CD4-positive, CD25-positive, alpha-beta regulatory T cell (primary cell): ENCODE measurements around the gene CWC27. TPM values are rescaled to one million over a fixed set of nuclear protein-coding genes. Genes with fewer than 3 reads are reported as not detected.
A peak's percentile ranks its signal among the peaks of the same experiment; 100 is the strongest.

Experiments used
- ATAC-seq, 2 donors: fragments of 150-1000 bp; cut with Tn5 transposase; one replicate each; pipeline ENCODE4 v1.10.0; 2021; ENCODE audit warnings: low read depth in 2 of 2, moderate number of reproducible peaks in 2 of 2, moderate library complexity in 1 of 2
- DNase-seq, 3 donors: peaks; one replicate each; pipeline versions ENCODE4 v3.0.0 to v3.0.0-alpha.2; 2012 to 2022; ENCODE audit warnings: mixed read lengths in 1 of 3
- H3K27ac ChIP-seq: one replicate; pipeline ENCODE4 v1.7.0; 2013; ENCODE audit warnings: mild to moderate bottlenecking, low read length; ENCODE audit not compliant: insufficient read depth, poor library complexity, severe bottlenecking
- H3K27me3 ChIP-seq: one replicate; pipeline ENCODE4 v1.7.0; 2013; ENCODE audit warnings: low read length; ENCODE audit not compliant: control insufficient read depth, insufficient read depth
- H3K36me3 ChIP-seq: one replicate; pipeline ENCODE4 v1.7.0; 2013; ENCODE audit warnings: mild to moderate bottlenecking, low read length, moderate library complexity; ENCODE audit not compliant: control insufficient read depth, insufficient read depth
- H3K4me1 ChIP-seq: 2 replicates; pipeline ENCODE4 v1.7.0; 2013; ENCODE audit warnings: mild to moderate bottlenecking, low read length; ENCODE audit not compliant: insufficient read depth, control insufficient read depth, poor library complexity, severe bottlenecking
- H3K4me3 ChIP-seq: one replicate; pipeline ENCODE4 v1.7.0; 2013; ENCODE audit warnings: low read depth, mild to moderate bottlenecking, low read length, moderate library complexity
- H3K9me3 ChIP-seq, 2 experiments: 1 replicate in 1 of 2; 2 replicates in 1 of 2; pipeline ENCODE4 v1.7.0; 2013; ENCODE audit warnings: low read length in 2 of 2, mild to moderate bottlenecking in 1 of 2, moderate library complexity in 1 of 2; ENCODE audit not compliant: control insufficient read depth in 2 of 2
- H3K27ac Mint-ChIP-seq, 3 donors: one replicate each; pipeline ENCODE4 v1.8.0; 2020 to 2022; ENCODE audit warnings: mild to moderate bottlenecking in 3 of 3, mixed read lengths in 3 of 3, moderate library complexity in 2 of 3
- H3K27me3 Mint-ChIP-seq: one replicate; pipeline ENCODE4 v1.8.0; 2022; ENCODE audit warnings: mild to moderate bottlenecking, mixed read lengths
- H3K36me3 Mint-ChIP-seq: one replicate; pipeline ENCODE4 v1.8.0; 2020; ENCODE audit warnings: mixed read lengths
- H3K4me1 Mint-ChIP-seq, 4 donors: one replicate each; pipeline ENCODE4 v1.8.0; 2020 to 2022; ENCODE audit warnings: mixed read lengths in 4 of 4, mild to moderate bottlenecking in 1 of 4
- H3K4me3 Mint-ChIP-seq, 4 donors: one replicate each; pipeline ENCODE4 v1.8.0; 2020 to 2022; ENCODE audit warnings: mild to moderate bottlenecking in 4 of 4, mixed read lengths in 4 of 4, moderate library complexity in 3 of 4
- H3K9me3 Mint-ChIP-seq, 7 donors: one replicate each; pipeline ENCODE4 v1.8.0; 2020 to 2022; ENCODE audit warnings: mixed read lengths in 7 of 7, mild to moderate bottlenecking in 3 of 7, moderate library complexity in 2 of 7
- polyA plus RNA-seq, 4 donors: library from polyadenylated mRNA; unstranded; fragments of 300-500 nt; fragmentation: Illumina TruSeq; gene quantifications; one replicate each; pipeline ENCODE4 v1.2.3, GENCODE V29; 2021
- total RNA-seq: library from RNA; stranded (reverse); gene quantifications from one replicate; pipeline ENCODE4 v1.2.3, GENCODE V29; 2022

CWC27 gene
- total and polyA plus RNA-seq, 5 donors from 2014 or later = 22.4 to 33.4 (median 27.6) TPM

GRCh38 chr5:64944868-64945267, 176.1 kb downstream of the CWC27 start:
- Mint-ChIP-seq H3K4me1 (no peaks in the 10 kb centered on the region), H3K9me3 (no peaks in the 10 kb centered on the region), H3K27me3 (no peaks in the 10 kb centered on the region), H3K27ac (peak overlapping the region in 1 of 3 donors; percentile 44), H3K4me3 (no peak overlapping the region), H3K36me3 (peaks cover 12% of the 10 kb centered on the region)
- no peak for ATAC-seq
- Histone ChIP-seq H3K9me3 (no peaks in the 10 kb centered on the region), H3K36me3 (no peaks in the 10 kb centered on the region), H3K27ac (no peak overlapping the region), H3K4me1 (no peaks in the 10 kb centered on the region), H3K4me3 (no peak overlapping the region), H3K27me3 (no peaks in the 10 kb centered on the region)
- DNase-seq = no peak

- H3K36me3 Mint-ChIP-seq = peaks cover 12% of the 10 kb centered on the region
- H3K9me3 Mint-ChIP-seq = no peaks in the 10 kb centered on the region
- H3K4me3 Mint-ChIP-seq = no peak overlapping the region
- H3K9me3 ChIP-seq = no peaks in the 10 kb centered on the region
- no peak overlapping the region for H3K27ac Mint-ChIP-seq
- DNase-seq (no peak), ATAC-seq (no peak)
- no peaks in the 10 kb centered on the region for H3K36me3 ChIP-seq
- H3K4me3 ChIP-seq = no peak overlapping the region
- no peaks in the 10 kb centered on the region for H3K27me3 Mint-ChIP-seq
- H3K27ac ChIP-seq = no peak overlapping the region
- no peaks in the 10 kb centered on the region for H3K4me1 Mint-ChIP-seq
- H3K4me1 ChIP-seq = no peaks in the 10 kb centered on the region
- H3K27me3 ChIP-seq = no peaks in the 10 kb centered on the region
Measured at GRCh38 chr5:64947031-64947430, 178.3 kb downstream of the CWC27 start.

DNA sequence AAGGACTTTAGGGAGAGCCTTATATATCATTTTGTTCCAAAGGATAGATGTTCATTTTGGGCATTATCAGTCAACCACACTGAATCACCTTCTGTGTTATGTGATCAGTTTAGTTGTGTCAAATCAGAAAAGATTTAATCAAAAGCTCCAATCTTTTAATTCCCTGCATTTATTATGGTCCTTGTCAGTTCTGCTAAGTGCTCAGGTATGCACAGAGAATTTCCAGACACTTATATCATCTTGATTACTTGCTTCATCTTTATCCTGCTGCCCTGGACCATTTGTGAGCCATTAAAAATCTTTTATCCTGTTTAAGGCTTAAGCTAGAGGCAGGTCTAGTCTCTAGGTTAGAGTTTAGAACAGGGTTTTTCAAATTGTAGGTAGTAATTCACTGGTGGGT, 179.1 kb downstream of the CWC27 start:
- DNase-seq (no peak), ATAC-seq (no peak)
- Histone ChIP-seq H3K9me3 (no peaks in the 10 kb centered on the region), H3K36me3 (no peaks in the 10 kb centered on the region), H3K4me1 (no peaks in the 10 kb centered on the region), H3K27me3 (no peaks in the 10 kb centered on the region), H3K4me3 (no peak overlapping the region), H3K27ac (no peak overlapping the region)
- Mint-ChIP-seq H3K4me3 (no peak overlapping the region), H3K27ac (no peak overlapping the region), H3K27me3 (no peaks in the 10 kb centered on the region), H3K9me3 (no peaks in the 10 kb centered on the region), H3K36me3 (peaks cover 12% of the 10 kb centered on the region), H3K4me1 (no peaks in the 10 kb centered on the region)

- Histone ChIP-seq H3K4me1 (no peaks in the 10 kb centered on the region), H3K36me3 (no peaks in the 10 kb centered on the region), H3K4me3 (no peak overlapping the region), H3K27ac (no peak overlapping the region), H3K27me3 (no peaks in the 10 kb centered on the region), H3K9me3 (no peaks in the 10 kb centered on the region)
- Mint-ChIP-seq H3K27ac (no peak overlapping the region), H3K4me3 (no peak overlapping the region), H3K4me1 (no peaks in the 10 kb centered on the region), H3K27me3 (no peaks in the 10 kb centered on the region), H3K36me3 (peaks cover 9% of the 10 kb centered on the region), H3K9me3 (peaks cover 0 to 1% (median 0%) of the 10 kb centered on the region in 7 donors)
- ATAC-seq (no peak), DNase-seq (no peak)
Measured at GRCh38 chr5:64949331-64949730, 180.6 kb downstream of the CWC27 start.

DNA sequence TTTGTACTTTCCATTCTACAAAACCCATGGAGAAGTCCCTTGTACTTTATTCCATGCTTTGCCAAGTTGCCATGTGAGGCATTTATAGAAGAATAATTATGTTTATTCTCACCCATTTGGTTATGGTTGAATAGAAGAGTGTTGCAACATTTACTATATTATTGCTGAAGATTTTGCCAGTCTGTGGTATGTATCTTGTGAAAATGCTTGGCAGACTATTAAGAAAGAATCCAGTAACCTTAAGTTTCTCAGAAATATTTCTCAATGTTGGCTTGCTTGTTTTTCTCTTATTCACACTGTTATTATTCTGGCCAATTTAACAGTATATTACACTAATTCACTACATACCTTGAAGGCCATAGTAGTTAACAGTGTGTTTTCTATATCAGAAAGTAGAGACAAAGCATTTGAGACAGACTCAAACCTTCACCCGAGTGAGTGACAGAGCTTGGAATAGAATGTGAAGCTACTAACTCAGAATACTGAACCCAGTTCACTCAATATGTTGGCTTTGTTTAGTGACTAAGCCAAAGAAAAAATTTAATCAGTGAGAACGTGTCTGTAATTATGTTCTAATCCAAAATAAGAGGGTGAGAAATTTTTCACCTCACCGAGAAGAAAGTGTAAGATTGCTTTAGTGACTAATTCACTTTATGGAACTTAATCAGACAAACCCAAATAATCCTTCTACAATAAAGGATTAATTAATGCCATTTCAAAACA, 184.4 kb downstream of the CWC27 start:
- Histone ChIP-seq H3K4me3 (no peak overlapping the region), H3K36me3 (no peaks in the 10 kb centered on the region), H3K27ac (no peak overlapping the region), H3K4me1 (no peaks in the 10 kb centered on the region), H3K9me3 (no peaks in the 10 kb centered on the region), H3K27me3 (no peaks in the 10 kb centered on the region)
- ATAC-seq = no peak
- no peaks in the 10 kb centered on the region for H3K4me1 Mint-ChIP-seq
- no peak for DNase-seq
- H3K9me3 Mint-ChIP-seq = peaks cover 0 to 1% (median 0%) of the 10 kb centered on the region in 7 donors
- no peaks in the 10 kb centered on the region for H3K27me3 Mint-ChIP-seq
- no peak overlapping the region for H3K4me3 Mint-ChIP-seq
- peaks cover 3% of the 10 kb centered on the region for H3K36me3 Mint-ChIP-seq
- no peak overlapping the region for H3K27ac Mint-ChIP-seq

DNA sequence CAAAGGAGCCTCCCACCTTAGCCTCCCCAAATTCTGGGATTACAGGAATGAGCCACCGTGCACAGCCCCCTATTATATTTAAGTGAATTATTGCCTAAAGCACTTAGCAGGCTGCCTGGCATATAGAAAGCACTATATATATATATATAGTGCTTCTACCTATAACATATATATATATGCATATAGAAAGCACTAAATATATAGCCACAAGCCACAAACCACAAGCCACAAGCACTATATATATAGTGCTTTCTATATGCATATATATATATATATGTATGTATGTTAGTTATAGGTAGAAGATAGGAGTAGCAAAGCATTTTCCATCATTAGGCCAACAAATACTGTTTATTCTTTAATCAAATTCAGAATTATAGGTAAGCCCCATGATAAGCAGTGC, 185.8 kb downstream of the CWC27 start:
- Histone ChIP-seq H3K36me3 (no peaks in the 10 kb centered on the region), H3K4me1 (no peaks in the 10 kb centered on the region)

GRCh38 chr5:64958757-64959391, 190.1 kb downstream of the CWC27 start:
- H3K4me3 Mint-ChIP-seq = no peak overlapping the region
- no peak overlapping the region for H3K27ac ChIP-seq
- no peak for ATAC-seq
- no peaks in the 10 kb centered on the region for H3K36me3 ChIP-seq
- peaks cover 6 to 7% of the 10 kb centered on the region in 2 experiments for H3K9me3 ChIP-seq
- no peaks in the 10 kb centered on the region for H3K27me3 ChIP-seq
- no peak overlapping the region for H3K27ac Mint-ChIP-seq
- H3K4me1 Mint-ChIP-seq = no peaks in the 10 kb centered on the region
- no peaks in the 10 kb centered on the region for H3K4me1 ChIP-seq
- H3K36me3 Mint-ChIP-seq = peaks cover 9% of the 10 kb centered on the region
- no peaks in the 10 kb centered on the region for H3K27me3 Mint-ChIP-seq
- peaks cover 0 to 14% (median 1%) of the 10 kb centered on the region in 7 donors for H3K9me3 Mint-ChIP-seq
- H3K4me3 ChIP-seq = no peak overlapping the region
- DNase-seq = peak in 2 of 3 donors; percentile 29 to 43

More for the DNA sequence above, 185.8 kb downstream of the CWC27 start:
- H3K4me1 Mint-ChIP-seq = no peaks in the 10 kb centered on the region
- H3K4me3 Mint-ChIP-seq = no peak overlapping the region
- Histone ChIP-seq H3K27me3 (no peaks in the 10 kb centered on the region), H3K4me3 (no peak overlapping the region), H3K9me3 (no peaks in the 10 kb centered on the region), H3K27ac (no peak overlapping the region)
- no peaks in the 10 kb centered on the region for H3K27me3 Mint-ChIP-seq
- H3K9me3 Mint-ChIP-seq = peaks cover 0 to 1% (median 0%) of the 10 kb centered on the region in 7 donors
- DNase-seq (no peak), ATAC-seq (no peak)
- no peak overlapping the region for H3K27ac Mint-ChIP-seq
- H3K36me3 Mint-ChIP-seq = peaks cover 3% of the 10 kb centered on the region

- Mint-ChIP-seq H3K36me3 (peaks cover 9% of the 10 kb centered on the region), H3K4me1 (no peaks in the 10 kb centered on the region), H3K4me3 (no peak overlapping the region), H3K9me3 (peaks cover 0 to 15% (median 1%) of the 10 kb centered on the region in 7 donors), H3K27ac (no peak overlapping the region), H3K27me3 (no peaks in the 10 kb centered on the region)
- Histone ChIP-seq H3K27me3 (no peaks in the 10 kb centered on the region), H3K4me3 (no peak overlapping the region), H3K4me1 (no peaks in the 10 kb centered on the region), H3K9me3 (peaks cover 6 to 7% of the 10 kb centered on the region in 2 experiments), H3K36me3 (no peaks in the 10 kb centered on the region), H3K27ac (no peak overlapping the region)
- DNase-seq (no peak), ATAC-seq (no peak)
Measured at GRCh38 chr5:64963278-64963677, 194.5 kb downstream of the CWC27 start.
